Astrocyte (in vitro differentiated cells and primary cell): Measurements from ENCODE around the gene QSER1. TPM values are rescaled to one million over a fixed set of nuclear protein-coding genes. Genes with fewer than 3 reads are reported as not detected.

Experiments used
- DNase-seq: peaks from one replicate; pipeline ENCODE4 v3.0.0-alpha.2; 2010; ENCODE audit warnings: low read depth
- FAIRE-seq: peaks from 2 replicates; lab custom pipeline; 2011; peaks lifted over from hg19 to GRCh38; lab: Jason Lieb, UNC
- H2AFZ ChIP-seq: 2 replicates; pipeline ENCODE4 v1.6.0; 2012; ENCODE audit warnings: low read depth, low read length, inconsistent platforms
- H3K27ac ChIP-seq: 2 replicates; pipeline ENCODE4 v1.5.1; 2011; ENCODE audit warnings: low read depth, low read length, inconsistent platforms
- H3K27me3 ChIP-seq: 2 replicates; pipeline ENCODE4 v1.6.0; 2011; ENCODE audit warnings: low read length, inconsistent platforms; ENCODE audit not compliant: insufficient read depth
- H3K36me3 ChIP-seq: 2 replicates; pipeline ENCODE4 v1.5.1; 2011; ENCODE audit warnings: low read length, inconsistent platforms; ENCODE audit not compliant: insufficient read depth
- H3K4me1 ChIP-seq: 2 replicates; pipeline ENCODE4 v1.5.1; 2011; ENCODE audit warnings: low read length, inconsistent platforms; ENCODE audit not compliant: insufficient read depth
- H3K4me2 ChIP-seq: 2 replicates; pipeline ENCODE4 v1.6.0; 2012; ENCODE audit warnings: low read length, inconsistent platforms
- H3K4me3 ChIP-seq: 2 replicates; pipeline ENCODE4 v1.5.1; 2011; ENCODE audit warnings: low read depth, mild to moderate bottlenecking, low read length, inconsistent platforms; ENCODE audit not compliant: insufficient read depth
- H3K79me2 ChIP-seq: 2 replicates; pipeline ENCODE4 v1.6.0; 2012; ENCODE audit warnings: mild to moderate bottlenecking, low read length, inconsistent platforms; ENCODE audit not compliant: insufficient read depth
- H3K9ac ChIP-seq: 2 replicates; pipeline ENCODE4 v1.6.0; 2012; ENCODE audit warnings: mild to moderate bottlenecking, low read length, inconsistent platforms
- H3K9me3 ChIP-seq: 2 replicates; pipeline ENCODE4 v1.5.1; 2012; ENCODE audit warnings: low read depth, mild to moderate bottlenecking, low read length, inconsistent platforms; ENCODE audit not compliant: insufficient read depth
- H4K20me1 ChIP-seq: 2 replicates; pipeline ENCODE4 v1.6.0; 2012; ENCODE audit warnings: low read length, inconsistent platforms; ENCODE audit not compliant: insufficient read depth
- H3K27ac Mint-ChIP-seq: one replicate; pipeline ENCODE4 v1.8.0; 2021; ENCODE audit warnings: mild to moderate bottlenecking, mixed read lengths; ENCODE audit not compliant: unreplicated experiment
- H3K27me3 Mint-ChIP-seq: one replicate; pipeline ENCODE4 v1.8.0; 2021; ENCODE audit warnings: low read depth, mixed read lengths; ENCODE audit not compliant: unreplicated experiment
- H3K36me3 Mint-ChIP-seq: one replicate; pipeline ENCODE4 v1.8.0; 2021; ENCODE audit warnings: low read depth, mixed read lengths; ENCODE audit not compliant: unreplicated experiment
- H3K4me1 Mint-ChIP-seq: one replicate; pipeline ENCODE4 v1.8.0; 2021; ENCODE audit warnings: low read depth, mixed read lengths; ENCODE audit not compliant: unreplicated experiment
- H3K4me3 Mint-ChIP-seq: one replicate; pipeline ENCODE4 v1.8.0; 2021; ENCODE audit warnings: mild to moderate bottlenecking, moderate library complexity, mixed read lengths; ENCODE audit not compliant: unreplicated experiment
- H3K9me3 Mint-ChIP-seq: one replicate; pipeline ENCODE4 v1.8.0; 2021; ENCODE audit warnings: mild to moderate bottlenecking, mixed read lengths; ENCODE audit not compliant: unreplicated experiment
- CTCF ChIP-seq: IDR thresholded peaks from 2 replicates; pipeline ENCODE4 v1.5.1; 2011; ENCODE audit warnings: low read depth, mild to moderate bottlenecking, inconsistent platforms, low read length, moderate library complexity; ENCODE audit not compliant: insufficient read depth
- EZH2 ChIP-seq: IDR thresholded peaks from 2 replicates; pipeline ENCODE4 v1.6.1; 2012; ENCODE audit warnings: mild to moderate bottlenecking, low read length, inconsistent platforms; ENCODE audit not compliant: insufficient read depth
- total RNA-seq: library from RNA; stranded (reverse); gene quantifications from 2 replicates; pipeline ENCODE4 v1.2.1, GENCODE V29; 2021

QSER1 gene
- total RNA-seq, 1 donor from 2014 or later = 35.7 TPM

GRCh38 chr11:33005175-33005574 lies 112.6 kb downstream of the QSER1 start:
- peaks cover 12% of the 10 kb centered on the region for H3K4me1 ChIP-seq
- FAIRE-seq = no peak
- H3K9me3 ChIP-seq = no peaks in the 10 kb centered on the region
- DNase-seq = no peak
- no peak for TF ChIP-seq CTCF
- TF ChIP-seq EZH2 = no peak
- H3K9ac ChIP-seq = no peak overlapping the region
- no peak overlapping the region for H3K4me2 ChIP-seq
- H3K79me2 ChIP-seq = no peaks in the 10 kb centered on the region
- peaks cover 6% of the 10 kb centered on the region for H3K9me3 Mint-ChIP-seq
- H3K27me3 Mint-ChIP-seq = peaks cover 4% of the 10 kb centered on the region
- H3K4me3 ChIP-seq = no peak overlapping the region
- no peaks in the 10 kb centered on the region for H4K20me1 ChIP-seq
- H3K4me3 Mint-ChIP-seq = no peak overlapping the region
- no peaks in the 10 kb centered on the region for H3K27me3 ChIP-seq
- no peak overlapping the region for H3K27ac ChIP-seq
- no peaks in the 10 kb centered on the region for H3K36me3 Mint-ChIP-seq
- H2AFZ ChIP-seq = no peak overlapping the region
- H3K4me1 Mint-ChIP-seq = peaks cover 10% of the 10 kb centered on the region
- H3K36me3 ChIP-seq = no peaks in the 10 kb centered on the region
- no peak overlapping the region for H3K27ac Mint-ChIP-seq

GRCh38 chr11:33006010-33006409 lies 113.4 kb downstream of the QSER1 start:
- TF ChIP-seq CTCF (no peak), EZH2 (no peak)

GRCh38 chr11:33013755-33014154 lies 121.1 kb downstream of the QSER1 start:
- Mint-ChIP-seq H3K27me3 (peaks cover 8% of the 10 kb centered on the region), H3K36me3 (no peaks in the 10 kb centered on the region), H3K27ac (no peak overlapping the region), H3K4me3 (no peak overlapping the region), H3K9me3 (peaks cover 7% of the 10 kb centered on the region), H3K4me1 (peaks cover 9% of the 10 kb centered on the region)
- Histone ChIP-seq H3K9ac (no peak overlapping the region), H3K27me3 (no peaks in the 10 kb centered on the region), H3K36me3 (no peaks in the 10 kb centered on the region), H3K9me3 (no peaks in the 10 kb centered on the region), H2AFZ (no peak overlapping the region), H3K4me3 (no peak overlapping the region), H3K79me2 (no peaks in the 10 kb centered on the region), H3K4me1 (peaks cover 12% of the 10 kb centered on the region), H3K27ac (no peak overlapping the region), H3K4me2 (no peak overlapping the region), H4K20me1 (no peaks in the 10 kb centered on the region)
- TF ChIP-seq EZH2 (no peak), CTCF (no peak)
- FAIRE-seq = no peak
- no peak for DNase-seq

More at GRCh38 chr11:33006010-33006409, 113.4 kb downstream of the QSER1 start:
- Mint-ChIP-seq H3K4me1 (peaks cover 5% of the 10 kb centered on the region), H3K27me3 (peaks cover 4% of the 10 kb centered on the region), H3K9me3 (peaks cover 6% of the 10 kb centered on the region), H3K27ac (no peak overlapping the region), H3K4me3 (no peak overlapping the region), H3K36me3 (no peaks in the 10 kb centered on the region)
- FAIRE-seq (no peak), DNase-seq (no peak)
- Histone ChIP-seq H4K20me1 (no peaks in the 10 kb centered on the region), H3K4me3 (no peak overlapping the region), H3K27me3 (no peaks in the 10 kb centered on the region), H2AFZ (no peak overlapping the region), H3K27ac (no peak overlapping the region), H3K4me1 (peaks cover 4% of the 10 kb centered on the region), H3K4me2 (no peak overlapping the region), H3K9ac (no peak overlapping the region), H3K36me3 (no peaks in the 10 kb centered on the region), H3K79me2 (no peaks in the 10 kb centered on the region), H3K9me3 (no peaks in the 10 kb centered on the region)
